ENCODE measurements around the gene GABRB1. TPM values are rescaled to one million over a fixed set of nuclear protein-coding genes. Genes with fewer than 3 reads are reported as not detected.

GABRB1 gene
- total and polyA plus RNA-seq, 2 of the 8 experiments (the other 6 are each of a cell fraction or from before 2014, with no cell fraction given): 0.22 to 0.38 TPM

- H3K4me2 ChIP-seq (ENCODE audit: insufficient read depth in 1 of 2, low read depth in 2 of 2, low read length in 2 of 2): peak overlapping the region in 1 of 2 experiments; percentile 12; a peak in 1 of 4 replicates
- no peaks in the 10 kb centered on the region for H3K27me3 ChIP-seq (replicated peaks in 1 of 4; ENCODE audit: control insufficient read depth in 3 of 4, extremely low read depth in 1 of 4, insufficient read depth in 3 of 4, low read length in 3 of 4)
- H3K27ac ChIP-seq (ENCODE audit: low read depth, low read length): no peak overlapping the region
- H3K14ac ChIP-seq (ENCODE audit: insufficient read length): no peak overlapping the region
- H2AFZ ChIP-seq (ENCODE audit: low read length): no peak overlapping the region
- TF ChIP-seq SP4 (IDR thresholded peaks at IDR 0.05; ENCODE audit: low read length): no peak
- TF ChIP-seq SRF (IDR thresholded peaks at IDR 0.05; ENCODE audit: low read depth, low read length): no peak
- TF ChIP-seq NRF1 (IDR thresholded peaks at IDR 0.05; ENCODE audit: low read depth, low read length): no peak
- TF ChIP-seq EGR1 (IDR thresholded peaks at IDR 0.05; ENCODE audit: borderline replicate concordance, low read depth, low read length): no peak
- no peak for TF ChIP-seq ZNF274 (IDR thresholded peaks at IDR 0.05; ENCODE audit: borderline replicate concordance, extremely low read depth, low read length)
- no peak for TF ChIP-seq GTF2F1 (IDR thresholded peaks at IDR 0.05; ENCODE audit: borderline replicate concordance, low read depth, low read length)
- TF ChIP-seq E2F6 (IDR thresholded peaks at IDR 0.05): no peak
- no peak for TF ChIP-seq TCF12 (IDR thresholded peaks at IDR 0.05; ENCODE audit: low read depth, low read length)
- TF ChIP-seq CEBPB (IDR thresholded peaks at IDR 0.05; ENCODE audit: low read depth, low read length): no peak
- TF ChIP-seq NANOG (IDR thresholded peaks at IDR 0.05; ENCODE audit: insufficient read depth, low read depth, low read length, poor library complexity, severe bottlenecking): no peak
- no peak for TF ChIP-seq MAFK (IDR thresholded peaks at IDR 0.05; ENCODE audit: low read depth, low read length)
- no peak for TF ChIP-seq SUZ12 (IDR thresholded peaks at IDR 0.05; ENCODE audit: low read length)
- TF ChIP-seq TEAD4 (IDR thresholded peaks at IDR 0.05; ENCODE audit: low read depth, low read length): no peak
- TF ChIP-seq MAX (IDR thresholded peaks at IDR 0.05): no peak
- H3K4me3 ChIP-seq (ENCODE audit: extremely low read depth in 1 of 4, insufficient read depth in 2 of 4, low read depth in 3 of 4, low read length in 4 of 4): peak overlapping the region in 1 of 4 experiments; percentile 4; a peak in 1 of 8 replicates
- no peaks in the 10 kb centered on the region for H4K20me1 ChIP-seq (replicated peaks in 1 of 2; ENCODE audit: control insufficient read depth in 1 of 2, insufficient read depth in 2 of 2, low read length in 2 of 2)
- no peak overlapping the region for H3K18ac ChIP-seq (ENCODE audit: extremely low read depth, low read length)
- H3K4me1 ChIP-seq (replicated peaks in 1 of 4; ENCODE audit: control insufficient read depth in 3 of 4, insufficient read depth in 4 of 4, low read length in 3 of 4): peaks cover 0 to 6% (median 0%) of the 10 kb centered on the region in 4 experiments; a peak in 2 of 7 replicates
- H2BK12ac ChIP-seq (ENCODE audit: low read depth, low read length): no peak overlapping the region
- H3K4ac ChIP-seq (replicated peaks; ENCODE audit: insufficient read length, low read depth, low read length): no peak overlapping the region
- H3K36me3 ChIP-seq (ENCODE audit: control insufficient read depth in 2 of 4, insufficient read depth in 4 of 4, low read length in 3 of 4): no peaks in the 10 kb centered on the region
- H2BK120ac ChIP-seq (replicated peaks; ENCODE audit: low read depth, low read length): no peak overlapping the region
- H2BK15ac ChIP-seq (ENCODE audit: low read length): no peak overlapping the region
- H3K23me2 ChIP-seq (ENCODE audit: low read depth, low read length): no peaks in the 10 kb centered on the region
- H3K23ac ChIP-seq (ENCODE audit: insufficient read length): no peak overlapping the region
- CTCF ChIA-PET (ENCODE audit: partially characterized antibody): no interaction called here
- H3K79me2 ChIP-seq (ENCODE audit: control insufficient read depth in 1 of 2, insufficient read depth in 2 of 2, low read length in 2 of 2): no peaks in the 10 kb centered on the region
- no peak overlapping the region for H3K56ac ChIP-seq (replicated peaks; ENCODE audit: insufficient read length, low read depth, low read length)
- no peaks in the 10 kb centered on the region for H3K79me1 ChIP-seq (ENCODE audit: low read depth, low read length)
- H4K8ac ChIP-seq (ENCODE audit: extremely low read depth, insufficient read depth, low read length): no peak overlapping the region
- FAIRE-seq (no peak), DNase-seq (ENCODE audit: low read depth in 1 of 2, low spot score in 2 of 2) (no peak)
- no peak overlapping the region for H4K91ac ChIP-seq (replicated peaks; ENCODE audit: insufficient read length, low read length)
- POLR2A ChIA-PET (ENCODE audit: partially characterized antibody): no interaction called here
- H2BK20ac ChIP-seq (ENCODE audit: low read length): no peak overlapping the region
- H2AK5ac ChIP-seq (ENCODE audit: low read depth, low read length): no peak overlapping the region
- no peaks in the 10 kb centered on the region for H3K9me3 ChIP-seq (ENCODE audit: insufficient read depth in 2 of 2, low read depth in 1 of 2, low read length in 1 of 2)
- no peak overlapping the region for H2BK5ac ChIP-seq (ENCODE audit: low read depth, low read length)
- no peak overlapping the region for H4K5ac ChIP-seq (ENCODE audit: insufficient read length, low read depth, low read length)
- H3K9ac ChIP-seq (replicated peaks in 1 of 4; ENCODE audit: extremely low read depth in 1 of 4, low read depth in 3 of 4, low read length in 3 of 4): no peak overlapping the region
- 86% methylated on average over 1 of the region's 1 CpG; no CpG with 5 or more reads in 1 of the 2 experiments for WGBS, 2 experiments (ENCODE audit: extremely low coverage in 1 of 2, insufficient coverage in 1 of 2, insufficient read length in 1 of 2, insufficient replicate concordance in 2 of 2, low coverage in 1 of 2, low lambda C conversion rate in 2 of 2, missing lambda C conversion rate in 1 of 2)
Measured at GRCh38 chr4:47207555-47207954, 176.2 kb downstream of the GABRB1 start.

Data from H1 (cell line).